Measurements from ENCODE around the gene HOXB5.

Gene HOXB5

GRCh38 chr17:48615047-48615962, 21.7 kb upstream of the HOXB5 start, which contains the start of gene HOXB8 (continued):
- TF ChIP-seq PRDM10 (tag by site-specific recombination; IDR thresholded peaks at IDR 0.05) = peak; percentile 85
- peak; percentile 90 for TF ChIP-seq ZNF843 (tag by site-specific recombination; IDR thresholded peaks at IDR 0.05)
- 0 out of 2 replicates have a peak, but pooled peaks have one; percentile 53 for TF ChIP-seq ZNF501 (tag by site-specific recombination; IDR thresholded peaks at IDR 0.05)
- TF ChIP-seq TSHZ1 (tag by site-specific recombination; IDR thresholded peaks at IDR 0.05; ENCODE audit: borderline replicate concordance) = peak; percentile 30; the same call in 1 of the 2 replicates
- peak; percentile 65; the same call in 1 of the 2 replicates for TF ChIP-seq PATZ1 (tag by site-specific recombination; IDR thresholded peaks at IDR 0.05)
- no peak; the same call in none of the 2 replicates for TF ChIP-seq HIC1 (tag by site-specific recombination; IDR thresholded peaks at IDR 0.05)
- TF ChIP-seq BCL6B (tag by site-specific recombination; IDR thresholded peaks at IDR 0.05) = peak; percentile 59
- TF ChIP-seq ZNF341 (tag by site-specific recombination; IDR thresholded peaks at IDR 0.05; ENCODE audit: low read depth) = 0 out of 2 replicates have a peak, but pooled peaks have one; percentile 22
- no peak for TF ChIP-seq INSM2 (tag by site-specific recombination; IDR thresholded peaks at IDR 0.05)
- TF ChIP-seq ZNF768 (tag by site-specific recombination; IDR thresholded peaks at IDR 0.05) = no peak
- TF ChIP-seq IKZF3 (tag by site-specific recombination; IDR thresholded peaks at IDR 0.05) = peak; percentile 77
- peak; percentile 58 for TF ChIP-seq BCL11A (tag by site-specific recombination; IDR thresholded peaks at IDR 0.05; ENCODE audit: low read depth)
- TF ChIP-seq OVOL3 (tag by site-specific recombination; IDR thresholded peaks at IDR 0.05) = peak; percentile 62; the same call in 1 of the 2 replicates
- TF ChIP-seq ZBTB6 (tag by site-specific recombination; IDR thresholded peaks at IDR 0.05) = peak; percentile 81
- no peak for TF ChIP-seq ZFP69B (tag by site-specific recombination; IDR thresholded peaks at IDR 0.05)
- peak; percentile 65; the same call in 1 of the 2 replicates for TF ChIP-seq ZNF580 (tag by site-specific recombination; IDR thresholded peaks at IDR 0.05)
